Vagina (tissue), 2 donors: Measurements from ENCODE around the gene RRAD. TPM values are rescaled to one million over a fixed set of nuclear protein-coding genes. Genes with fewer than 3 reads are reported as not detected.
A peak's percentile ranks its signal among the peaks of the same experiment; 100 is the strongest.

Experiments used
- DNase-seq, 2 donors: peaks; one replicate each; pipeline ENCODE4 v3.0.0-alpha.2; 2017; ENCODE audit errors: extremely low spot score in 2 of 2
- H3K27ac ChIP-seq: fragments of 200-600 bp; sonication (generic); one replicate; pipeline ENCODE4 v1.5.1; 2019
- H3K27me3 ChIP-seq: fragments of 200-600 bp; sonication (generic); one replicate; pipeline ENCODE4 v1.5.1; 2019
- H3K36me3 ChIP-seq, 2 donors: fragments of 200-600 bp; sonication (generic); one replicate each; pipeline ENCODE4 v1.5.1; 2017 to 2019
- H3K4me1 ChIP-seq: fragments of 200-600 bp; sonication (generic); one replicate; pipeline ENCODE4 v1.5.1; 2019
- H3K4me3 ChIP-seq, 2 donors: fragments of 200-600 bp; sonication (generic); 1 replicate in 1 of 2; 2 replicates in 1 of 2; pipeline ENCODE4 v1.5.1; 2016 to 2019
- H3K9me3 ChIP-seq: fragments of 200-600 bp; sonication (generic); one replicate; pipeline ENCODE4 v1.5.1; 2019
- CTCF ChIP-seq, 3 experiments: fragments of 450-650 bp in 2 of 3; fragments of 200-600 bp in 1 of 3; sonication (generic) in 1 of 3; IDR thresholded peaks; one replicate each; pipeline ENCODE4 v1.5.1; 2017 to 2019; ENCODE audit warnings: antibody characterized with exemption in 3 of 3, mild to moderate bottlenecking in 2 of 3, moderate library complexity in 2 of 3
- POLR2A ChIP-seq, 2 donors: fragments of 450-650 bp; IDR thresholded peaks; one replicate each; pipeline ENCODE4 v1.6.1; 2017; ENCODE audit warnings: antibody characterized with exemption in 2 of 2, mild to moderate bottlenecking in 2 of 2, moderate library complexity in 2 of 2
- POLR2AphosphoS5 ChIP-seq, 2 donors: sonication (generic); formaldehyde crosslinking; IDR thresholded peaks; one replicate each; pipeline ENCODE4 v1.9.0; 2017; ENCODE audit warnings: antibody characterized with exemption in 2 of 2, mild to moderate bottlenecking in 2 of 2, low read depth in 1 of 2; ENCODE audit not compliant: insufficient read depth in 1 of 2
- intact Hi-C: fragments of 100-400 bp; cut with DNase I; formaldehyde crosslinking; loops from one replicate; pipeline ENCODE4 v1.15.1; 2023
- total RNA-seq: library from RNA; depleted of rRNA; stranded (reverse); fragments of >200 nt; gene quantifications from one replicate; pipeline ENCODE4 v1.2.3, GENCODE V29; 2016

Gene RRAD
- total RNA-seq, 1 donor from 2014 or later, result 49.1 TPM

GRCh38 chr16:66872559-66872942, 52.8 kb downstream of the RRAD start:
- no peaks in the 10 kb centered on the region for H3K9me3 ChIP-seq
- H3K27ac ChIP-seq, result peak overlapping the region; percentile 76
- intact Hi-C loops, result loop anchor here (10.0 kb wide), 1 partner anchor 468 kb away; no protein-coding TSS in a partner anchor
- H3K4me3 ChIP-seq, result peak overlapping the region; percentile 31 to 40
- no peak for TF ChIP-seq POLR2AphosphoS5 (IDR thresholded peaks at IDR 0.05; ENCODE audit: insufficient read depth in 1 of 2, low read depth in 1 of 2)
- TF ChIP-seq CTCF (IDR thresholded peaks at IDR 0.05), result no peak
- no peak for TF ChIP-seq POLR2A (IDR thresholded peaks at IDR 0.05)
- no peaks in the 10 kb centered on the region for H3K27me3 ChIP-seq
- peaks cover 8% of the 10 kb centered on the region for H3K4me1 ChIP-seq
- H3K36me3 ChIP-seq, result no peaks in the 10 kb centered on the region
- DNase-seq, result no peak

GRCh38 chr16:66871840-66872239, 53.5 kb downstream of the RRAD start:
- H3K27me3 ChIP-seq, result no peaks in the 10 kb centered on the region
- H3K27ac ChIP-seq, result no peak overlapping the region
- no peak for DNase-seq
- peaks cover 8% of the 10 kb centered on the region for H3K4me1 ChIP-seq
- no peak overlapping the region for H3K4me3 ChIP-seq
- no peak for TF ChIP-seq CTCF (IDR thresholded peaks at IDR 0.05)
- TF ChIP-seq POLR2AphosphoS5 (IDR thresholded peaks at IDR 0.05; ENCODE audit: insufficient read depth in 1 of 2, low read depth in 1 of 2), result no peak
- no peak for TF ChIP-seq POLR2A (IDR thresholded peaks at IDR 0.05)
- intact Hi-C loops, result loop anchor here (10.0 kb wide), 1 partner anchor 467 kb away; no protein-coding TSS in a partner anchor
- H3K36me3 ChIP-seq, result no peaks in the 10 kb centered on the region
- no peaks in the 10 kb centered on the region for H3K9me3 ChIP-seq

Other genes starting within 250 kb of the RRAD start
- 15.7 TPM for gene CMTM4, start 228.8 kb downstream of the RRAD start, total RNA-seq
- gene DYNC1LI2, start 173.9 kb downstream of the RRAD start, total RNA-seq, result 149 TPM
- gene TERB1, start 124.0 kb downstream of the RRAD start, total RNA-seq, result not detected
- 30.0 TPM for gene NAE1, start 94.6 kb downstream of the RRAD start, total RNA-seq
- not detected for gene CA7, start 81.1 kb downstream of the RRAD start, total RNA-seq
- gene PDP2, start 45.0 kb downstream of the RRAD start, total RNA-seq, result 14.0 TPM
- 0.25 TPM for gene CDH16, start 6.7 kb downstream of the RRAD start, total RNA-seq
- 105 TPM for gene CIAO2B, start 8.9 kb upstream of the RRAD start, total RNA-seq
- gene CES2, start 10.0 kb upstream of the RRAD start, total RNA-seq, result 55.7 TPM
- 0.98 TPM for gene CES3, start 35.7 kb upstream of the RRAD start, total RNA-seq
- gene CES4A, start 63.1 kb upstream of the RRAD start, total RNA-seq, result 12.5 TPM
- gene CBFB, start 103.6 kb upstream of the RRAD start, total RNA-seq, result 33.9 TPM
- 23.3 TPM for gene PHAF1, start 184.4 kb upstream of the RRAD start, total RNA-seq
- gene B3GNT9, start 225.5 kb upstream of the RRAD start, total RNA-seq, result 12.8 TPM
- 22.3 TPM for gene TRADD, start 234.4 kb upstream of the RRAD start, total RNA-seq
- gene FBXL8, start 234.4 kb upstream of the RRAD start, total RNA-seq, result 31.4 TPM
- 54.3 TPM for gene HSF4, start 239.2 kb upstream of the RRAD start, total RNA-seq
- 19.2 TPM for gene NOL3, start 245.0 kb upstream of the RRAD start, total RNA-seq